GM12878 (cell line): Measurements from ENCODE around the gene FBXO17. TPM values are rescaled to one million over a fixed set of nuclear protein-coding genes. Genes with fewer than 3 reads are reported as not detected.

Experiments used
- ATAC-seq: fragments of 200-7000 bp; cut with Tn5 transposase; 3 replicates; pipeline ENCODE4 v1.9.1; 2020; ENCODE audit warnings: mild to moderate bottlenecking, moderate library complexity
- BruUV-seq: library from RNA; stranded (reverse); fragments of 400-500 nt; replicated peaks from 2 replicates; lab custom pipeline; 2021; lab: Mats Ljungman, UMichigan
- CTCF ChIA-PET: fragments of 300-600 bp; sonication (Branson Sonifier 250); formaldehyde crosslinking; extraction: SDS; loops from one replicate; lab custom pipeline; 2021; ENCODE audit warnings: inconsistent platforms; lab: Yijun Ruan, JAX
- POLR2A ChIA-PET: fragments of 350-600 bp; formaldehyde crosslinking; extraction: SDS; loops from one replicate; lab custom pipeline; 2021; ENCODE audit warnings: inconsistent platforms; lab: Charles Lee
- RAD21 ChIA-PET: fragments of 300-600 bp; sonication (Branson Sonifier 250); formaldehyde crosslinking; loops from one replicate; lab custom pipeline; 2023; ENCODE audit warnings: antibody characterized with exemption; ENCODE audit not compliant: unreplicated experiment; lab: Charles Lee
- SMC1A ChIA-PET: fragments of 300-600 bp; sonication (Branson Sonifier 250); formaldehyde crosslinking; loops from one replicate; lab custom pipeline; 2023; ENCODE audit not compliant: unreplicated experiment, uncharacterized antibody; lab: Charles Lee
- DNase-seq: peaks from one replicate; pipeline ENCODE4 v3.0.0-alpha.2; 2011; ENCODE audit warnings: low read depth, low spot score
- FAIRE-seq: peaks from 3 replicates; lab custom pipeline; 2011; peaks lifted over from hg19 to GRCh38; lab: Jason Lieb, UNC
- H2AFZ ChIP-seq: 2 replicates; pipeline ENCODE4 v1.6.0; 2011; ENCODE audit warnings: low read depth, low read length, control low read depth; ENCODE audit not compliant: control insufficient read depth
- H3K27ac ChIP-seq: 2 replicates; pipeline ENCODE4 v1.5.1; 2011; ENCODE audit warnings: control low read depth; ENCODE audit not compliant: control insufficient read depth, insufficient read depth
- H3K27me3 ChIP-seq, 2 experiments: replicated peaks in 1 of 2; 2 replicates each; pipeline versions ENCODE4 v1.6.0 to v1.6.1; 2011; ENCODE audit warnings: low read length in 1 of 2; ENCODE audit not compliant: control insufficient read depth in 2 of 2, insufficient read depth in 2 of 2
- H3K36me3 ChIP-seq, 2 experiments: 2 replicates each; pipeline ENCODE4 v1.5.1; 2011; ENCODE audit warnings: low read length in 1 of 2; ENCODE audit not compliant: control insufficient read depth in 2 of 2, insufficient read depth in 2 of 2
- H3K4me1 ChIP-seq: 2 replicates; pipeline ENCODE4 v1.6.1; 2011; ENCODE audit warnings: mild to moderate bottlenecking, low read length, moderate library complexity, mixed read lengths; ENCODE audit not compliant: control insufficient read depth, insufficient read depth
- H3K4me2 ChIP-seq: 2 replicates; pipeline ENCODE4 v1.6.0; 2011; ENCODE audit warnings: control low read depth; ENCODE audit not compliant: control insufficient read depth, insufficient read depth
- H3K4me3 ChIP-seq: fragments of 200-600 bp; sonication (generic); 2 replicates; pipeline ENCODE4 v1.5.1; 2016
- H3K79me2 ChIP-seq: 2 replicates; pipeline ENCODE4 v1.6.0; 2011; ENCODE audit warnings: low read length; ENCODE audit not compliant: control insufficient read depth, insufficient read depth
- H3K9ac ChIP-seq: 2 replicates; pipeline ENCODE4 v1.8.0; 2011; ENCODE audit warnings: low read length, control low read depth, mixed read lengths; ENCODE audit not compliant: control insufficient read depth, insufficient read depth
- H3K9me3 ChIP-seq: replicated peaks from 3 replicates; pipeline ENCODE4 v1.5.1; 2011; ENCODE audit warnings: mild to moderate bottlenecking, low read length; ENCODE audit not compliant: control insufficient read depth, insufficient read depth
- H4K20me1 ChIP-seq: 2 replicates; pipeline ENCODE4 v1.6.0; 2011; ENCODE audit not compliant: control insufficient read depth, insufficient read depth
- BCL3 ChIP-seq: IDR thresholded peaks from 2 replicates; pipeline ENCODE4 v1.6.1; 2011; ENCODE audit warnings: borderline replicate concordance, low read depth, mild to moderate bottlenecking, moderate library complexity, low read length; ENCODE audit not compliant: insufficient read depth, poor library complexity, severe bottlenecking
- BCLAF1 ChIP-seq: fragments of 450-650 bp; IDR thresholded peaks from 2 replicates; pipeline ENCODE4 v1.6.1; 2017; ENCODE audit warnings: antibody characterized with exemption, mild to moderate bottlenecking, moderate library complexity
- CHD2 ChIP-seq: IDR thresholded peaks from 2 replicates; pipeline ENCODE4 v1.6.1; 2011; ENCODE audit warnings: low read depth, low read length, improper control_type of control experiment, borderline replicate concordance
- POLR2A ChIP-seq: IDR thresholded peaks from 2 replicates; pipeline ENCODE4 v1.6.1; 2011; ENCODE audit warnings: low read depth, mild to moderate bottlenecking, low read length
- SMAD5 ChIP-seq: IDR thresholded peaks from 2 replicates; pipeline ENCODE4 v1.6.1; 2016; ENCODE audit warnings: antibody characterized with exemption, low read depth
- TCF12 ChIP-seq: IDR thresholded peaks from 2 replicates; pipeline ENCODE4 v1.6.1; 2011; ENCODE audit warnings: low read depth, mild to moderate bottlenecking, low read length
- ZNF274 ChIP-seq: IDR thresholded peaks from one replicate; pipeline ENCODE4 v1.8.0; 2011; ENCODE audit not compliant: insufficient read length, insufficient read depth
- WGBS: methylation state at CpG from one replicate; pipeline ENCODE4 v1.1.6; 2016; ENCODE audit warnings: low lambda C conversion rate; ENCODE audit not compliant: insufficient replicate concordance, insufficient coverage; ENCODE audit errors: missing lambda C conversion rate; 5-methylcytosine and 5-hydroxymethylcytosine counted together
- in situ Hi-C: fragments of 300-500 bp; cut with MboI; formaldehyde crosslinking; loops from 9 replicates; pipeline ENCODE4 v1.14.3; 2018; ENCODE audit warnings: mixed read lengths
- intact Hi-C: fragments of 100-400 bp; cut with micrococcal nuclease; formaldehyde crosslinking; loops from one replicate; pipeline ENCODE4 v1.14.2; 2022; ENCODE audit not compliant: unreplicated experiment
- polyA plus RNA-seq, 11 experiments: library from polyadenylated mRNA; depleted of rRNA in 4 of 11; unstranded in 6 of 11; stranded (reverse) in 5 of 11; fragments of >200 nt; fragmentation: Nextera tagmentation in 4 of 11; fragmentation: Illumina TruSeq in 1 of 11; extraction: Ambion mirVana in 4 of 11; extraction: Trizol in 1 of 11; gene quantifications; 1 replicate in 1 of 11; 2 replicates in 10 of 11; pipeline versions ENCODE4 v1.2.1 to v1.2.3, GENCODE V29; 2011 to 2016; ENCODE audit warnings: inconsistent platforms in 2 of 11, missing spikeins in 2 of 11, low read depth in 1 of 11
- total RNA-seq, 4 experiments: library from RNA; depleted of rRNA in 3 of 4; stranded (reverse); fragments of >200 nt in 3 of 4; fragmentation: Illumina TruSeq in 1 of 4; extraction: Trizol in 1 of 4; gene quantifications; 2 replicates each; pipeline versions ENCODE4 v1.2.1 to v1.2.3, GENCODE V29; 2013 to 2021

The FBXO17 gene
- total and polyA plus RNA-seq, 10 of the 15 experiments (the other 5 are each of a cell fraction or from before 2014, with no cell fraction given), result 2.2 to 11.1 (median 5.3) TPM

- ChIA-PET RAD21 (no interaction called here), CTCF (no interaction called here), POLR2A (no interaction called here), SMC1A (no interaction called here)
- ATAC-seq, result no peak
- H3K4me3 ChIP-seq, result no peak overlapping the region
- no peaks in the 10 kb centered on the region for H3K4me1 ChIP-seq
- H3K36me3 ChIP-seq, result peaks cover 1 to 14% of the 10 kb centered on the region in 2 experiments
- no peak overlapping the region for H3K4me2 ChIP-seq
- TF ChIP-seq POLR2A (0 out of 2 replicates have a peak, but pooled peaks have one; percentile 42), SMAD5 (no peak), CHD2 (no peak), TCF12 (no peak), ZNF274 (no peak)
- H3K9ac ChIP-seq, result no peak overlapping the region
- intact Hi-C loops (no loop called here), in situ Hi-C loops (no loop called here)
- TSS peak; percentile 56 for BruUV-seq
- DNase-seq, result no peak
- no peaks in the 10 kb centered on the region for H3K9me3 ChIP-seq
- no peak overlapping the region for H2AFZ ChIP-seq
- no peaks in the 10 kb centered on the region for H4K20me1 ChIP-seq
- H3K27me3 ChIP-seq, result no peaks in the 10 kb centered on the region
- no peaks in the 10 kb centered on the region for H3K79me2 ChIP-seq
- H3K27ac ChIP-seq, result no peak overlapping the region
- no peak for FAIRE-seq
- WGBS, result 84% methylated on average over 20 of the region's 20 CpGs
Measured at GRCh38 chr19:38921420-38922274, 53.9 kb downstream of the FBXO17 start.

GRCh38 chr19:38920602-38921419, 54.7 kb downstream of the FBXO17 start:
- no peak overlapping the region for H3K4me3 ChIP-seq
- intact Hi-C loops (no loop called here), in situ Hi-C loops (no loop called here)
- ChIA-PET SMC1A (no interaction called here), CTCF (interaction anchor here (2.3 kb wide), 1 partner anchor 9 kb away, joined by 14 read pairs; the partner anchor contains the start of genes MRPS12 and SARS2), POLR2A (no interaction called here), RAD21 (no interaction called here)
- H3K9me3 ChIP-seq, result no peaks in the 10 kb centered on the region
- TF ChIP-seq BCLAF1 (no peak), BCL3 (peak; percentile 26)
- H3K36me3 ChIP-seq, result peaks cover 0 to 14% of the 10 kb centered on the region in 2 experiments; a peak in 3 of 4 replicates
- H3K4me2 ChIP-seq, result no peak overlapping the region
- H3K9ac ChIP-seq, result no peak overlapping the region
- ATAC-seq, result no peak
- no peaks in the 10 kb centered on the region for H4K20me1 ChIP-seq
- no peaks in the 10 kb centered on the region for H3K27me3 ChIP-seq
- no TSS peak for BruUV-seq
- H3K4me1 ChIP-seq, result no peaks in the 10 kb centered on the region
- H3K27ac ChIP-seq, result no peak overlapping the region
- no peak for DNase-seq
- 77% methylated on average over 13 of the region's 14 CpGs for WGBS
- no peak for FAIRE-seq
- H3K79me2 ChIP-seq, result no peaks in the 10 kb centered on the region
- H2AFZ ChIP-seq, result no peak overlapping the region
